ENCODE data around the gene SLC25A1.

SLC25A1 gene

DNA sequence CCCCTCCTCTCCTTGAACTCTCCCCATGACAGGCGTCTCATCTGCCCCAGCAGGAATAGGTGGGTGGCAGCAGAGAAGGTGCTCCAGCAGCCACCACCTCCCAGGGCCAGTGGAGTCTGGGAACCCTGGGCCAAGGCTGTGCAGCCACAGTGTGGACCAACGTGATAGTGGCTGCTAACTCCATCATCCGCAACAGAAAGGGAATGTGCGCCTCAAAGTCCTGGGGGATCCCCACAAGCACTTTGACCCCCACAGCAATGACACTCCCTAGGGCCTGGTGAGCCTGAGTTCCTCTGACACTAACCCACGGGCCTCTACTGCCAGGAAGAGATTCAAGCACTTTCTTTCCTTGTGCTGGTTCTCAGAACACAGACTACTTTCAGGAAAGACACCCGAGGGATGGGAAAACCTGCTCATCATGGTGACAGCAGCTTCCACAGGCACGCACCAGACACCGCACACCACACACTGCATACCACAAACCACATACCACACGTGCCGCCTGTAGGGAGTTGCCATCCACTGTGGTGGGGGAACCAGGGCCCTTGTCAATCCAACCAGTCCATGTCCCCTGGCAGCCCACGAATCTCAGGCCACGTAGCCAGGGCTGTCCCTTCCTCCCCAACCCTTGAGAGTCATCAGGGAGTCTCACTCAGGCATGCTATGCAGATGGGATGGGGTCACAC lies 3.4 kb upstream of the SLC25A1 start:
- in situ Hi-C loops (cut with MboI; ENCODE audit: low sequenced_read_pairs): no loop called here

DNA sequence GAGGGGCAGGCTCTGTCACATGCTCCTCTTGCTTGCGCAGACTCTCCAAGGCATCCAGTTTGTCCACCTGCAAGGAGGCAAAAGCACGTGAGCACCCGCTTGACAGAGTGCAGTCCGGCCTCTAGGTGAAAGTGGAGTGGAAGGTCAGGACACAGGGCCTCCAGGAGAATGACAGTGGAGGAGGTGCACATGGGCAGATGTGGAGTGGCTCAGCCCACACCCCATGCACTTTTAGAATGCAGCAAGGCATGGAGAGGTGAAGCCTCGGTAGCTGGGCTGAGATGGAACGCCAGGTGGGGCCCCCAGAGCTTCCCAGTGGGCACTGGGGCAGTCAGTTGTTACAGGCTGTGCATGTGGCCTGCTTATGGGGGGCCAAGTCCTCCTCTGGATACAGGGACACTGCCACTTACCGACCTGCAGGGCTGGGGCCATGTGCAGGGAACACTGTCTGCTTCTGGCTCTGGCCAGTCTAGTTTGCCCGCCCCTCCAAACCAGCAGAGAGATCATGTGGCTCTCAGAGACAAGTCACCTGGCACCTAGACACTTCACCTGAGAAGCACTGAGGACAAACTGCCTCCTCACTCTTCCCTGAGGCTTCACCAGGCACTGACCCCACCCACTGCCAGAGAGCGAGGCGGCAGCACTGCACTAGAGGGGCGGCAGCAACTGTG lies 2.3 kb upstream of the SLC25A1 start:
- in situ Hi-C loops (cut with MboI; ENCODE audit: low sequenced_read_pairs): no loop called here

DNA sequence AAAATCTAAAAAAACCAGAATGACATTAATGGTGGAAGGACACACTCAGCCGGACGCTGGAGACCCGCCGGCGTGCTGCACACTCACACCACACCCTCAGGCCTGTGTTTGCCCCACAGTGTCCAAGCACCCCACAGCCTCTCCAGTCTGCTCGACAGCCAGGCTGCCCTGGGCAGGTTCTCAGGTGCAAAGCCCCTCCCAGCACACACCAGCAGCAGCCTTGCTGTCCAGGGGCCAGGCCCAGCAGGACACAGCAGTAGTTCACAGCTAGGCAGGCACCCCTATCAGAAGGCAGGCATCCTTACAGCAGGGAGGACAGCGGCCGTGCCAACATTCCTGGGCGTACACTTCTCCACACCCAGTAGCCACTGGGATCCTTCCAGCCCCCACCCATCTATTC lies 1.7 kb upstream of the SLC25A1 start:
- in situ Hi-C loops (cut with MboI; ENCODE audit: low sequenced_read_pairs): no loop called here

DNA sequence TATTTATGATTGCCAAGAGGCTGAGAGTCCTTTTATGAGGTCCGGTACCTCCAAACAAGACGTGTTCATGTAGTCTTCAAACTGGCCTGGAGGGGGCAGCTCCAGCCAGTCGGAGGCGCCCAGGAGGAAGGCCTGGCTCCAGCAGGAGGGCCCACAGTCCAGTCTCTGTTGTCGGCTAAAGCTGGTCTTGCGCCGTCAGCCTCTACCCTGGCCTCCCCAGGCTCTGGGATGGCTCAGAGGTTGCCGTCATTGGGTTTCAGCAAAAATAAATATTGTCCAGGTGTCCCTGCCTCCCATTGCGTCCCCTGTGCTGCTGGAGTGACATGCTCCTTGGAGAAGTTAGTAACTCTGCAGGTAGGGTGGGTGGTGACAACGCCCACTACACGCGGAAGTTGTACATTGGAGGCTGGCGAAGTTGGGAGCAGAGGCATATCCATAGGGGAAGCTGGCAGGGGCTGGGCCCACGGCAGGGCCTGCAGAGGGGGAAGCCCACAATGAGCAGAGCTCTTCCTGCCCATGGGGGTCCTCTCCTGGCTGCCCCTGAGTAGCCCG lies 1.0 kb upstream of the SLC25A1 start:
- in situ Hi-C loops (cut with MboI; ENCODE audit: low sequenced_read_pairs): no loop called here

DNA sequence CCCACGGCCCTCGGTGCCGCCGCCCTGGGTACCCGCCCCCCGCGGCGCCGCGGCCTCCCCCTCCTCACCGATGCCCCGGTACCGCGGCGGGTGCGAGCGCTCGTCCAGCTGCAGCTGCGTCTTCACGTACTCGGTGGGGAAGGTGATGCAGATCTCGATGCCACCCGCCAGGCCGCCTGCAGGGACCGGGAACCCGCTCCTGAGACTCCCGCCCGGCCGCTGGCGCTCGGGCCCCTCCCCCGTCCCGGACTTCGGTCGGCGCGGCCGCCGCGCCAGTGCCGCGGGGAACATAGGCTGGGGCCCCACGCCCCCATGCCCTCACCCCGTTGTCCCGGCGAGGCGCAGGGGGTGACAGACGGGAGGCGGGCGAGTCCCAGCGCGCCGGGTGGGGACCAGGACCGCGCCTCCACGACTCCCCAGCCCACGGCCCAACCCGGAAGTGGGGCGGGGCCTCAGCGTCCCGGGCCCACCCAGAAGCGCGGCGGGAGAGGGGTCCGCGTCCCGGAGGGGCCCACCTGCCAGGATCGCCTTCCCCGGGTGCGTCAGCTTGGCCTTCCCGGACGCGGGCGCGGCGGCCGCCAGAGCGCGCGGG lies 375 bp downstream of the SLC25A1 start:
- in situ Hi-C loops (cut with MboI; ENCODE audit: low sequenced_read_pairs): no loop called here

DNA sequence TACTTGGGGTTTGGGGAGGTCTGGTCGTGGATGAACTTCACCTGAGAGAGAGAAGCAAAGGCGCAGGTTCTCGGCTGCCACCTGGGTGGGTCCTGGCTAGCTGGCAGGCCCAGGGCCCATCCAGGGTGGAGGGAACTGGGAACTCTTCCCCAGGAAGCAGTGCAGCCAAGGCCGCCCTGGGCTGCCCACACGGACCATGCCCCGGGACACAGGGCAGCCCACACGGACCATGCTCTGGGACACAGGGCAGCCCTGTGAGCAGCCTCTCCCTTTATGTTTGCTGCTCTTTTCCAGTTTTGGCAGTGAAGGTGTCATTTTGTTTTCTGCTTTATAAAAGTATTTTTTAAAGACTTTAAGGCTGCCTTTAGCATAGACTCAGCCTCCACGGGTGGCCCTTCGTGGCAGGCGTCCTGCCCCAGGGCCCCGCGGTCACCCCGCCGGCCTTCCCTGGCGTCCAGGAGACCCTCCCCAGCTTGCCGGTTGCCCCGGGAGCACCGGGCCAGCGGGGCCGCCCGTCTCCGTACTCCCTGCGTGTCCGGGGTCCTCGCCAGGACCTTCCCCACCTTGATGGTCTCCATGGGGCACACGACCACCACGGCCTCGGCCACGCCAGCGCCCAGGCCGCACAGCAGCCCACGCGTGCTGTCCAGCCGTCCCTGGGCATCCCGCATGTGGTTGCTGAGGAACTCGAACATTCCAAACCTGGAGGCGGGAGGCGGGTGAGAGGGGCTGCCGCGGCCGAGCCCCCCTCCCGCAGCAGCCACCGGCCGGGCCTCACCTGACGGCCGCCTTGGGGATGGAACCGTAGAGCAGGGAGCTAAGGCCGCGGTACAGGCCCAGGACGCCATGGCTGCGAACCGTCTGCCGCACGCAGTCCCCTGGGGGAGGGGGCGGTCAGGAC lies 1.1 kb downstream of the SLC25A1 start:
- in situ Hi-C loops (cut with MboI; ENCODE audit: low sequenced_read_pairs): no loop called here

DNA sequence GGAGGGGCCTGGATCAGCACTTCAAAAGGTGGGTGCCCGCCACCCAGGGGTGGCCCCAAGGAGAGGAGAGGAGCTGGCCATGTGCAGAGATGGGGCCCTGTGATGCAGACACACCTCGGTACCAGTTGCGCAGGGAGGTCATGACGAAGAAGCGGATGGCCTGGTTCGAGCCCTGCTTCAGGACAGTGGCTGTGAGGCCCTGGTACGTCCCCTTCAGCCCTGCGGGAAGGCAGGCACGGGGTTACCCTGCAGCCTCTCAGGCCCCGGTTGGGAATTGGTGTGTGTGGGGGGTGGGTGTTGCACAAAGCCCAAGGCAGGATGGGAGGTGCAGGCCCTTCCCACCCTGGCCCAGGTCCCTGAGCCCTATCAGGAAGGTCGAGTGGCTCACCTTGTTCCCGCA lies 1.8 kb downstream of the SLC25A1 start:
- in situ Hi-C loops (cut with MboI; ENCODE audit: low sequenced_read_pairs): no loop called here

DNA sequence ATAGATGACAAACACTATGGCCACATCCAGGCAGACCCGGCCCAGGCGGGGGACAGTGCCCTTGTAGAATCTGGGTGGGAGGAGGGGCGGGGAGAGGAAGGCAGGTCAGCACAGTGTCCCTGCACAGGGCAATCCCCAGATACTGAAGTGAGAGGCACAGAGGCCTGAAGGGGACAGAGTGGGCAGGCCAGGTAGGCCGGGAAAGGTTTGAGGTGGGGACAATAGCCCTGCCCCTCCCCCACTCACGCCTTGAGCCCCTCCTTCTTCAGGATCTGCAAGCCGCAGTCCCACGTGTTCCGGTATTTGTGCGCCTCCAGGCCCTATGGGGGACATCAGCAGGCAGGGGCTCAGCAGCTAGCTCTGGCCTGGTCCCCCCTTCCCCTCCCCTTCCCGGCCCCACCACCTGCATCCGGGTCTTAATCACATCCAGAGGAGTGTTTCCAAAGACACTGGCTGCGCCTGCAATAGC lies 2.3 kb downstream of the SLC25A1 start:
- in situ Hi-C loops (cut with MboI; ENCODE audit: low sequenced_read_pairs): no loop called here

DNA sequence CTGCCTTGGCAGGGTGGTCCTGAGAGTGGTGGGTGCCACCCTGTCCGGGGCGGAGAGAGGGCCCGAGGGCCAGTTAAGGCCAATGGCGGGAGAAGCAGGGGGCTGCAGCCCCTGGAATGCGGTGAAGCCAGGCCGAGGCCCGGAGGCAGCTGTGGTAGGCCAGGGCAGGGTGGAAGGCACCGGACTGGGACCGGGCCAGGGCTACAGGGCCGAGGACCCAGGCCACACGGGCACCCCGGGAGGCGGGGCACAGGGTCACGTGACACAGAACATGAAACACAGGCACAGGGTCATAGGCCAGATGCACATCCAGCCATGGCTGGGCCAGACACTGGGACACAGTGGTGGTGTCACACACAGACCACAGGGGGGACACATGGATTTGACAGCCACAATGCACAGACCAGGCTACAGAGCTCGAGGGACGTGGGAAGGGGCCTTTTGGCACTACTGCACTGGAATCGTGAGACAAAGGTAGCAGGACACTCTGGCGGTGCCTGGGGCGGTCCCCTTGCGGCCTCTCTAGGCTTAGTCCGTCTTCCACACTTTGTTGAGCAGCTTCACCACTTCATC lies 2.8 kb downstream of the SLC25A1 start:
- in situ Hi-C loops (cut with MboI; ENCODE audit: low sequenced_read_pairs): no loop called here

DNA sequence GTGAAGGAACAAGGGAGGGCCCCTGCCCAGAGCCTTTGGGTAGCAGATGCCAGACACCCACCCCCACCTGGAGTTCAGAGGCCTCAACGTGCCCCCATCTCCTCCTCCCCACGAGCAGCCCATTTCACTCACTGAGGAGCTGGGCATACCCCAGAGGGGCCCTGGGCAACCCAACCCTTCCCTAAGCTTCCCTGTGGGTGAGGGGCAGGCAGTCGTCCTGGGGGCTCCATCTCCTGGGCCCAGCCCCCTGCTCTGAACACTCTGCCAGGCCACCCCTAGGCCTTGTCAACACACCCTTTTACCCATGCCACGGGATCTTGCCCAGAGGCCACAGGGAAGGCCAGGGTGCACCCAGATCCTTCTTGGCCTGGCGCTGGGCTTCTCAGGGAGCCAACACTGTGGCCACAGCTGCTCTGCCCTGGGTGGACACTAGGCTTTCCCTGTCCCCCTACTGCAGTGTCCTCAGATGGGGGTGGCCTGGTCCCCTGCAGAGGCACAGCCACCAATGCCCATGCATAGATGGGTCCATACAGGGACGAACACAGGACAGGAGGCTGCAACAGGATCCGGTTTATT lies 3.4 kb downstream of the SLC25A1 start:
- in situ Hi-C loops (cut with MboI; ENCODE audit: low sequenced_read_pairs): no loop called here

DNA sequence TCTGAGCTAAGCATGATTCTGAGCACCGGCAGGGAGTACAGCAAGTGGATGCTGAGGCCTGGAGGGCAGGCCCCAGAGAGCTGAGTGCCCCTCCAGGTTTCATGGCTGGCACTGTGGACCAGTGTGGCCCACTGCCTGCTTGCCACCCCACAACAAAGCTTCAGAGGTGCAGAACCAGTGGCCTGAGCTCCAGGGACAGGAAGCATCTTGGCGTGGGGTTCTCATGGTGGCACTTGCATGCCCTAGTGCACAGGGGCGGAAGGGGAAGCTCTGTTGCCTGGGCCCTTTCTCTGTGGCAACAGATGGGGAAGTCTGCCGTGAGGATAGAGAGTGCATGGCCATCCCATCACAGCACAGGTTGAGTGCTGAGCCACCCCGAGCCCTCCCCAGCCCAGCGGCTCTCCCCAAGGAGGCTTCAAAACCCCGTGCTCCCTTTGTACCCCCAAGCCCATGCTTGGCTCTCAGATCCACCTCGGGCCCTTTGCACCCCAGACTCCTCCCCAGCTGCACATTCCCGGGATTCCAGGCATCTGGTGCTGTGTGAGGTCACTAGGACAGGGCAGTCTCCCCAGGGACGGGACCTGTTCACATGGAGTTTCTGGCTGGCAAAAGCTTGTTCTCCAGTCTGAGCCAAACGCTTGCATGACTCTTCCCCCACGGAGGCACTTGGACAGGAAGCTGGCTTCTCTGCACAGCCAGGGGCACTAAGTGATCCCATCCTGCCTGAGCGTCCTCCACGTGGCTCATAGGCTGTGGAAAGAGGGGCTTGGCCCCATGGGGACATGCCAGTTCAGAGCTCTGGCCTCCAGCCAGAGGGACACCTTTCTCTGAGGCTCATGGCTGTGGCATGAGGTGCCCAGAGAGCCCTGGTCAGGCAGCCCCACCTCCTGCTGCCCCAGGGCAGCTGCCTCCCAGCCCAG lies 4.2 kb downstream of the SLC25A1 start:
- in situ Hi-C loops (cut with MboI; ENCODE audit: low sequenced_read_pairs): no loop called here

DNA sequence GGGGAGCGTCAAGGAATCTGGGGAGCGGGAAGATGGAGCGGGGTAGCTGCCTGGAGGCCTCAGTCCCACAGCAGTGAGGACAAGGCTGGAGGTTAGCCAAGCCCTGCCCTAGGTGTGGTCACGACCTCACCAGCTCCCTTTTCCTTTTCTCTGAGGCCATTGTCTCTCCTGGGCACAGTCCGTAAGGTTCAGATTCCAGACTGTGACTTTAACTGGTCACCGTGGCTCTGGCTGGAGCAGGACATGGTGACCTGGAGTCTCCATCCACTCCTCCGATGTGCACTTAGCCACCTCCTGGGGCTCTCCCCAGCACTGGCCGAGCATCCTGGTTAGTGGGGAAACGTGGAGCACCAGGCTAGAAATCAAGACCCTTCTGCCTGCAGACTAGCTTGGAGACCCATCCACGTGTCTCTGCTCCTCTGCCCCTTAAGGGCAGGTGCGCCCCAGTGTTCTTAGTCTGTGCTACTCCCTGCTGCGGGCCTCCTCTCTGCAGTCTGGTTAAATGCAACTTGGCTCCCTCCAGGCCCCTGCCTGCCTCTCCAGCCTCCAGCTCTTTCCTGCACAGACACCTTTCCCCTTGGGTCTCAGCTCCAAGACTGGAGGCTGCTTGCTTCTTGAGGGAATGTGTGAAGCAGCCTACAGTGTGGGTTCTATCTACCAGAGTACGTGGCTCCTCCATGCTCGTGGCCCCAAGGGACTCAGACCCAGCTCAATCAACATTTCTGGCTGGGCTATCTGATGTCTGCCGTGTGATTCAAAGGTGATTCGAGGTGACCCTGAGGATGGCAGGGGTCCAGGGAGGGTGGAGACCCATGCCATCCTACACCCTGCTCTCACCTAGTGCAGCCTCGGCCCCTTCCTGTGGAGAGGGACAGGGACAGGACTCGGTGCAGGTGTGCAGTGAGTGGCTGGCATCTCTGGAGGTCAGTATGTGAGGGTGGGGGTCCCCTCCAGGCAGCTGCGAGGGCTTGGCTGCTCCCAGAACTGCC lies 5.2 kb downstream of the SLC25A1 start:
- in situ Hi-C loops (cut with MboI; ENCODE audit: low sequenced_read_pairs): no loop called here

DNA sequence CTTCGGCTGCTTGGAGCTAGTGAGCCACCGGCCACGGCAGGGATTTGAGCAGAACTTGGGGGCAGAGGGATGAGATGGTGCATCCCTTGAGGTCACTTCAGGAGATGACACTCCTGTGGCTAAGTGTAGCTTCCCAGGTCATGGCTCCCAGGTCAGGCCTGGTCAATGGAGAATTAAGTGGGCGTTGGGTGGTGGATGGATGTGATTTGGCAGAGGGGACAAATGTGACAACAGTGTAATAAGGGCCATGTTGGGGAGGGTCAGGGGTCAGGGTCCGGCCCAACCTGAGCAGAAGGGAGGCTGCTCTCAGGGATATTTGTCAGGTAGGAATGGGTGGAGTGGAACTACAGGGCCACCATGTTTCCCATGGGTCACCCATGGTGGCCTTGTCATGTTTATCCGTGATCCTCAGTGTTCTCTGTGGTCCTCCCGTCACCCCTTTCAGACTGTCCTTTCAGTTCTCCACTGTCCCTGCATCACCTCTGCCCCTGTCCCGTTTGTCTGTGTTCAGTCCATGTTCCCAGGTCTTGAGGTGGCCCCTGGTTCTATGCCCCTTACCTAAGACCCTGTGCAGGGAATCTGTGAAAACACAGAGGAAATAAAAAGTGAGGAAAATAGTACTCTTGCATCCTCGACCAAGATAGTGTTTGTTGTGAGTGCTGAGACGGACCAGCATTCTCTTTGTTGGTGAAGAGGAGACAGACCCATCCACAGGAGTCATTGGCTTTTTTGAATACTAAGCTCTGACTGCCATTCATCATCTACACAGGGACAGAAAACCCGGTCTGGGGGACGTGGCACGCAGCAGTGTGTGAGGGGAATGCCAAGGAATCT lies 6.1 kb downstream of the SLC25A1 start:
- in situ Hi-C loops (cut with MboI; ENCODE audit: low sequenced_read_pairs): no loop called here

DNA sequence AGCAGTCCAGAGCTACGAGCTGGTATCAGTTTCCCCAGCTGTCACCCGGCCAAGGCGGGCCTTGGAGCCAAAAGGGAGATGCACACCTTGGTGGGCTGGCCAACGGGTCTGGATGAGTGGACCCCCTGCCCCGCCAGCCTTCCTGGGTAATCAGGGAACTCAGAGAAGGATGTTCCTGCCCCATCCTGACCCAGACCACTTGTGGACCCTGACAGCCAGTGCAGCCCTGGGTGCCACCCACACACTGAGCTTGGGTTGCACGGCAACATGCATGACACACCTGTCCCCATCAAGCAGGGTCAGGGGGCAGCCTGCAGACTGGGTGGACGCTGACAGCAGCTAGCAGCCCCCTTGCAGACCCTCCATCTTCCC lies 8.6 kb downstream of the SLC25A1 start:
- in situ Hi-C loops (cut with MboI; ENCODE audit: low sequenced_read_pairs): no loop called here

DNA sequence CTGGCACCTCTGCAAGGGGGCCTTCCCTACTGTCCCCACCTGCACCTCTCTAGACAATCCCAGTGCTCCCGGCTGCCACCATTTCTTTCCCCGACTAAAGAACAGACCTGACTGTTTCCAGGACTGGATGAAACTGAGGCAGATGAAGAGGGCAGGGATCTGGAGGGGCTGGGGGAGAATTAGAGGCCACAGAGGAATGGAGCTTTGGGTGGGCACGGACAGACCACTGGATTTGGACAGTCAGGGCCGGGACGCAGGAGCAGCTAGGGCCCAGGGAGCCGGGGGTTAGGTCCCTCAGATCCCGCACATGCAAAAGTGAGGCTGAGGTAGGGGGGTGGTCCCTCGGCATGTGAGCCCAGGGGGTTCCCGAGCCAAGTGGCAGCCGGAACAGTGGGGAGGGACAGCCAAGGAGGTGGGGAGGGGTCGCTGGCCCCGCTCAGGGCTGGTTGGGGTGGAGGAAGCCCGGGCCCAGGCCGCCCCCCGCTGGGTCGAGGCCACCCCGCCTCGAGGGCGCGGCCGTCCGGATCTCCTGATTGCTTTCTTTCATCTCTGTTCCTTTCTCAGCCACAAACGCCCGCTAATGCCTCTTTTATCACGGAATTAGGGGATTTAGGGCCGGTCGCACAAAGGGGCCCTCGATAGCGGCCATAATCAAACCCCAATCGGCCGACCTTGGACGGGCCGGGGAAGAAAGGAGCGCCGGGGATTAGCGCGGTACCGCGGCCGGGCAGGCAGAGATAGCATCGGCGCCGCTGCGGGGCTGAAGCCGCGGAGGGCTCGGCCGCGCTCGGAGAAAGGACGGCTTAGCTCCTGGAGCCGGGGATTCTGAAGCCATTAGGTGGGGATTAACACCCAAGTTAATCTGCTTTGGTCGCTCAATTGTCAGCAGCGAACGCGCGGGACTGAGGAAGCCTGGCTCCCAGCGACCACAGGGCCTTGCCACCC lies 9.3 kb downstream of the SLC25A1 start:
- in situ Hi-C loops (cut with MboI; ENCODE audit: low sequenced_read_pairs): no loop called here

Data from hTERT RPE-1 (cell line).